Measurements from ENCODE around the gene BIN1. TPM values are rescaled to one million over a fixed set of nuclear protein-coding genes. Genes with fewer than 3 reads are reported as not detected.

The BIN1 gene
- total RNA-seq, 1 donor from 2014 or later, result 71.6 TPM

- peaks cover 0 to 8% of the 10 kb centered on the region in 2 donors for H3K4me1 ChIP-seq
Observed at GRCh38 chr2:127078666-127079270, 28.2 kb downstream of the BIN1 start.

GRCh38 chr2:127078028-127078427 is 28.9 kb downstream of the BIN1 start:
- Histone ChIP-seq H3K9me3 (no peaks in the 10 kb centered on the region), H3K27ac (no peak overlapping the region), H3K27me3 (no peaks in the 10 kb centered on the region), H3K36me3 (no peaks in the 10 kb centered on the region), H3K4me3 (no peak overlapping the region), H3K4me1 (peaks cover 0 to 4% of the 10 kb centered on the region in 2 donors)
- TF ChIP-seq CTCF (IDR thresholded peaks at IDR 0.05), result no peak
- DNase-seq (ENCODE audit: low spot score in 2 of 2), result no peak
- intact Hi-C loops (cut with DNase I), result no loop called here

More at GRCh38 chr2:127078666-127079270, 28.2 kb downstream of the BIN1 start:
- intact Hi-C loops (cut with DNase I), result no loop called here
- Histone ChIP-seq H3K27ac (no peak overlapping the region), H3K4me3 (no peak overlapping the region), H3K36me3 (no peaks in the 10 kb centered on the region), H3K27me3 (no peaks in the 10 kb centered on the region), H3K9me3 (no peaks in the 10 kb centered on the region)
- DNase-seq (ENCODE audit: low spot score in 2 of 2), result no peak
- TF ChIP-seq CTCF (IDR thresholded peaks at IDR 0.05), result no peak

- intact Hi-C loops (cut with DNase I), result no loop called here
Observed at GRCh38 chr2:127076924-127077323, 30.0 kb downstream of the BIN1 start.

GRCh38 chr2:127076290-127076689 is 30.7 kb downstream of the BIN1 start:
- DNase-seq (ENCODE audit: low spot score in 2 of 2), result no peak
- no peak for TF ChIP-seq CTCF (IDR thresholded peaks at IDR 0.05)
- Histone ChIP-seq H3K27ac (no peak overlapping the region), H3K4me3 (no peak overlapping the region), H3K4me1 (peaks cover 0 to 4% of the 10 kb centered on the region in 2 donors), H3K9me3 (no peaks in the 10 kb centered on the region), H3K27me3 (no peaks in the 10 kb centered on the region), H3K36me3 (no peaks in the 10 kb centered on the region)
- intact Hi-C loops (cut with DNase I), result no loop called here

More at GRCh38 chr2:127076924-127077323, 30.0 kb downstream of the BIN1 start:
- no peak for DNase-seq (ENCODE audit: low spot score in 2 of 2)
- H3K27ac ChIP-seq, result no peak overlapping the region
- H3K9me3 ChIP-seq, result no peaks in the 10 kb centered on the region
- H3K36me3 ChIP-seq, result no peaks in the 10 kb centered on the region
- H3K27me3 ChIP-seq, result no peaks in the 10 kb centered on the region
- TF ChIP-seq CTCF (IDR thresholded peaks at IDR 0.05), result no peak
- H3K4me1 ChIP-seq, result peaks cover 0 to 4% of the 10 kb centered on the region in 2 donors
- H3K4me3 ChIP-seq, result no peak overlapping the region

GRCh38 chr2:127075821-127076220 is 31.1 kb downstream of the BIN1 start:
- TF ChIP-seq CTCF (IDR thresholded peaks at IDR 0.05), result no peak
- no peak for DNase-seq (ENCODE audit: low spot score in 2 of 2)
- Histone ChIP-seq H3K27ac (no peak overlapping the region), H3K9me3 (no peaks in the 10 kb centered on the region), H3K4me3 (no peak overlapping the region), H3K27me3 (no peaks in the 10 kb centered on the region), H3K4me1 (peaks cover 0 to 4% of the 10 kb centered on the region in 2 donors), H3K36me3 (no peaks in the 10 kb centered on the region)
- intact Hi-C loops (cut with DNase I), result no loop called here

Data from ascending aorta (tissue), 2 donors.